Fibroblast of lung (primary cell): ENCODE measurements around the gene ZNF134. TPM values are rescaled to one million over a fixed set of nuclear protein-coding genes. Genes with fewer than 3 reads are reported as not detected.

Source experiments
- DNase-seq, 2 donors: peaks; one replicate each; pipeline versions ENCODE4 v3.0.0 to v3.0.0-alpha.2; 2010; ENCODE audit warnings: low read depth in 2 of 2
- H2AFZ ChIP-seq: 2 replicates; pipeline ENCODE4 v1.5.1; 2012; ENCODE audit warnings: low read length, control low read depth, inconsistent platforms
- H3K27ac ChIP-seq: 2 replicates; pipeline ENCODE4 v1.5.1; 2011; ENCODE audit warnings: low read length, control low read depth; ENCODE audit not compliant: insufficient read depth
- H3K27me3 ChIP-seq: 2 replicates; pipeline ENCODE4 v1.5.1; 2011; ENCODE audit warnings: mild to moderate bottlenecking, low read length; ENCODE audit not compliant: control insufficient read depth, insufficient read depth
- H3K36me3 ChIP-seq: 2 replicates; pipeline ENCODE4 v1.5.1; 2011; ENCODE audit warnings: low read length; ENCODE audit not compliant: control insufficient read depth, insufficient read depth
- H3K4me1 ChIP-seq: 2 replicates; pipeline ENCODE4 v1.5.1; 2011; ENCODE audit warnings: low read length; ENCODE audit not compliant: control insufficient read depth, insufficient read depth; ENCODE audit errors: extremely low read depth
- H3K4me2 ChIP-seq: 2 replicates; pipeline ENCODE4 v1.5.1; 2011; ENCODE audit warnings: low read length, control low read depth; ENCODE audit not compliant: insufficient read depth; ENCODE audit errors: extremely low read depth
- H3K4me3 ChIP-seq, 4 experiments: fragments of 200-600 bp in 1 of 4; sonication (generic) in 1 of 4; replicated peaks in 1 of 4; 2 replicates each; pipeline ENCODE4 v1.5.1; 2011 to 2016; ENCODE audit warnings: low read length in 4 of 4, low read depth in 3 of 4, mild to moderate bottlenecking in 3 of 4, control low read depth in 2 of 4, inconsistent platforms in 1 of 4, mixed read lengths in 1 of 4; ENCODE audit not compliant: insufficient read depth in 1 of 4; ENCODE audit errors: control extremely low read depth in 1 of 4
- H3K79me2 ChIP-seq: 2 replicates; pipeline ENCODE4 v1.5.1; 2012; ENCODE audit warnings: mild to moderate bottlenecking, low read length, inconsistent platforms; ENCODE audit not compliant: control insufficient read depth, insufficient read depth
- H3K9ac ChIP-seq: 2 replicates; pipeline ENCODE4 v1.5.1; 2011; ENCODE audit warnings: mild to moderate bottlenecking, low read length, control low read depth; ENCODE audit not compliant: insufficient read depth
- H3K9me3 ChIP-seq: 2 replicates; pipeline ENCODE4 v1.5.1; 2012; ENCODE audit warnings: low read depth, low read length; ENCODE audit not compliant: control insufficient read depth, insufficient read depth
- H4K20me1 ChIP-seq: 2 replicates; pipeline ENCODE4 v1.5.1; 2011; ENCODE audit warnings: low read length; ENCODE audit not compliant: control insufficient read depth, insufficient read depth; ENCODE audit errors: extremely low read depth
- CTCF ChIP-seq, 2 donors: IDR thresholded peaks in 1 of 2; conservative IDR thresholded peaks in 1 of 2; 1 replicate in 1 of 2; 2 replicates in 1 of 2; pipeline ENCODE4 v1.5.1; 2011 to 2012; ENCODE audit warnings: low read length in 2 of 2, control low read depth in 1 of 2, inconsistent platforms in 1 of 2, low read depth in 1 of 2, mild to moderate bottlenecking in 1 of 2
- EZH2 ChIP-seq: IDR thresholded peaks from 2 replicates; pipeline ENCODE4 v1.5.1; 2012; ENCODE audit warnings: low read length, control low read depth, mild to moderate bottlenecking; ENCODE audit errors: missing control alignments
- polyA plus RNA-seq, 2 donors: library from polyadenylated mRNA; depleted of rRNA in 1 of 2; stranded (reverse) in 1 of 2; unstranded in 1 of 2; fragments of >200 nt; gene quantifications; 2 replicates each; pipeline ENCODE4 v1.2.1, GENCODE V29; 2011 to 2012; ENCODE audit warnings: missing spikeins in 1 of 2
- total RNA-seq: library from RNA; depleted of rRNA; stranded (reverse); fragments of >200 nt; gene quantifications from 2 replicates; pipeline ENCODE4 v1.2.1, GENCODE V29; 2014

Gene ZNF134
- total and polyA plus RNA-seq, 2 donors (not counting 1 experiment from before 2014, with no cell fraction given) = 11.7 to 30.6 TPM

DNA sequence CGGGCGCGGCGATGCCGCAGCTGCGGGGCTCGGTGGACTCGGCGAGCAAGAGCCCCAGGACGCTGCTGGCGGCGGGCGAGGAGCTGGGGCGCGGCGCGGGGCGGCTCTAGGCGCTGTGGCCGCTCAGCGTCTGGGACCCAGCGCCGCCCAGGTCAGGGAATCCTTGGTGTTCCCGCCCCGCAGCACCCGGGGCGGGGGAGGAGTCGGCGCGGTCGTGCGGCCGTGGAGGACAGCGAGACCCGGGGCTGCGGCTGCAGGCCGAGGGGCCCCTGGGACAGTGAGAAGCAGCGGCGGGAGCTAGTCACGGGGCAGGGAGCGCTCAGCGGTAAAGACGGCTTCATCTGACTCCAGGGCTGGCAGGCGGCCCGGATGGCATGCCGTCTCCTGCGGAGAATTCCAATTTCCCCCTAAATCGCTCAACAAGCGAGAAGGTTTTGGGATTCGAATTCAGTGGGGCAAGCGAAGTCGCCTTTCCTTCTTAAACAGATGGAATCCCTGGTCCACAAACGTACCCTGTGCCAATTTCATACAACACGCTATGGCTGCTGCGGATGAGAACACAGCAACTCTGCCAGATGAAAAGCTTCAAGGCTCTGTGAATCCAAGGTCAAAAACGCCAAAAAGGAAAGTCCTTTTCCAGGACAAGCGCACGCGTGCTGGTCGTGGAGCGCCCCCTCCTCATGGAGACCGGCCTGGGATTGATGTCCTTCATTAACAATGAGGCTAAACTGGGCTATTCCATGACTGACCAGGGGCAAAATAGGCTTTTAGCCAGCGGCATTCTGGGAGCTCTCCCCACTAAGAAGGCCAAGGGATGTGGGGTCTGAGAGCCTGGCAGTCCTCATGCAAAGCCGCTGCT is 50.5 kb downstream of the ZNF134 start:
- peak overlapping the region; percentile 77 for H3K4me2 ChIP-seq
- H3K36me3 ChIP-seq = no peaks in the 10 kb centered on the region
- H3K79me2 ChIP-seq = no peaks in the 10 kb centered on the region
- peak overlapping the region; percentile 46 for H3K9ac ChIP-seq
- H2AFZ ChIP-seq = peak overlapping the region; percentile 76
- TF ChIP-seq EZH2 = no peak
- no peak overlapping the region for H3K27ac ChIP-seq
- peak overlapping the region; percentile 48 to 69 (median 60) for H3K4me3 ChIP-seq
- no peaks in the 10 kb centered on the region for H3K9me3 ChIP-seq
- no peaks in the 10 kb centered on the region for H3K27me3 ChIP-seq
- no peaks in the 10 kb centered on the region for H3K4me1 ChIP-seq
- no peaks in the 10 kb centered on the region for H4K20me1 ChIP-seq
- DNase-seq = peak; percentile 50 to 52

GRCh38 chr19:57665261-57665806 is 51.3 kb downstream of the ZNF134 start:
- H3K27ac ChIP-seq = no peak overlapping the region
- H4K20me1 ChIP-seq = no peaks in the 10 kb centered on the region
- no peaks in the 10 kb centered on the region for H3K27me3 ChIP-seq
- H2AFZ ChIP-seq = no peak overlapping the region
- DNase-seq = no peak
- no peak overlapping the region for H3K4me2 ChIP-seq
- H3K9ac ChIP-seq = no peak overlapping the region
- no peak overlapping the region for H3K4me3 ChIP-seq
- no peaks in the 10 kb centered on the region for H3K9me3 ChIP-seq
- no peaks in the 10 kb centered on the region for H3K79me2 ChIP-seq
- TF ChIP-seq EZH2 (no peak), CTCF (conservative IDR thresholded peaks at IDR 0.05 in 1 of 2, IDR thresholded peaks at IDR 0.05 in 1 of 2; ENCODE audit: low read depth in 1 of 2, low read length in 2 of 2) (no peak)
- no peaks in the 10 kb centered on the region for H3K4me1 ChIP-seq
- no peaks in the 10 kb centered on the region for H3K36me3 ChIP-seq

GRCh38 chr19:57667228-57667627 is 53.2 kb downstream of the ZNF134 start:
- Histone ChIP-seq H3K4me1 (no peaks in the 10 kb centered on the region), H3K27ac (no peak overlapping the region), H3K27me3 (no peaks in the 10 kb centered on the region), H3K9ac (no peak overlapping the region), H3K36me3 (no peaks in the 10 kb centered on the region), H3K79me2 (no peaks in the 10 kb centered on the region), H3K4me3 (no peak overlapping the region), H3K4me2 (no peak overlapping the region), H3K9me3 (no peaks in the 10 kb centered on the region), H4K20me1 (no peaks in the 10 kb centered on the region), H2AFZ (no peak overlapping the region)
- no peak for TF ChIP-seq CTCF (conservative IDR thresholded peaks at IDR 0.05 in 1 of 2, IDR thresholded peaks at IDR 0.05 in 1 of 2; ENCODE audit: low read depth in 1 of 2, low read length in 2 of 2)
- no peak for TF ChIP-seq EZH2
- DNase-seq = no peak
